RWPE1 (cell line): ENCODE measurements around the gene SACS.

Experiments used
- CTCF ChIA-PET: fragments of 350-600 bp; sonication (Branson Sonifier 250); formaldehyde crosslinking; extraction: SDS; loops from one replicate; lab custom pipeline; 2021; lab: Yijun Ruan, JAX
- POLR2A ChIA-PET: fragments of 400-600 bp; formaldehyde crosslinking; extraction: SDS; loops from one replicate; lab custom pipeline; 2020; ENCODE audit warnings: antibody characterized with exemption; ENCODE audit not compliant: low non-redundant PET; lab: Yijun Ruan, JAX
- DNase-seq: peaks from one replicate; pipeline ENCODE4 v3.0.0; 2012; ENCODE audit warnings: low spot score
- H3K27ac ChIP-seq: fragments of 450-650 bp; 2 replicates; pipeline ENCODE4 v1.5.1; 2017
- TF ChIP-seq, protein P1 (sequence below): fragments of 450-650 bp; conservative IDR thresholded peaks from 2 replicates; pipeline ENCODE4 v1.5.1; 2017; ENCODE audit warnings: low read depth, mild to moderate bottlenecking

The SACS gene

DNA sequence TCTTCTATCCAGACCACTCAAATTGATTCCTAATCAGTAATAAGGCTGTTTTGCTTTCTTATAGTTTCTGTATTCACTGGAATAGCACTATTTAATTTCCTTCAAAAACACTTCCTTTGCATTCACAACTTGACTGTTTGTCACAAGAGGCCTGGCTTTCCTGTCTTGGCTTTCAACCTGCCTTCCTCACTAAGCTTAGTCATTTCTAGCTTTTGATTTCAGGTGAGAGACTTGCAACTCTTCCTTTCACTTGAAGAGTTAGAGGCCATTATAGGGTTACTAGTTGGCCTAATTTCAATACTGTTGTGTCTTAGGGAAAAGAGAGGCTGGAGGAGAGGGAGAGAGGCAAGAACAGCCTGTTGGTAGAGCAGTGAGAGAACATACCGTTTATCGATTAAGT is 47.0 kb downstream of the SACS start:
- POLR2A ChIA-PET = no interaction called here
- no peak for DNase-seq
- TF ChIP-seq, protein P1, sequence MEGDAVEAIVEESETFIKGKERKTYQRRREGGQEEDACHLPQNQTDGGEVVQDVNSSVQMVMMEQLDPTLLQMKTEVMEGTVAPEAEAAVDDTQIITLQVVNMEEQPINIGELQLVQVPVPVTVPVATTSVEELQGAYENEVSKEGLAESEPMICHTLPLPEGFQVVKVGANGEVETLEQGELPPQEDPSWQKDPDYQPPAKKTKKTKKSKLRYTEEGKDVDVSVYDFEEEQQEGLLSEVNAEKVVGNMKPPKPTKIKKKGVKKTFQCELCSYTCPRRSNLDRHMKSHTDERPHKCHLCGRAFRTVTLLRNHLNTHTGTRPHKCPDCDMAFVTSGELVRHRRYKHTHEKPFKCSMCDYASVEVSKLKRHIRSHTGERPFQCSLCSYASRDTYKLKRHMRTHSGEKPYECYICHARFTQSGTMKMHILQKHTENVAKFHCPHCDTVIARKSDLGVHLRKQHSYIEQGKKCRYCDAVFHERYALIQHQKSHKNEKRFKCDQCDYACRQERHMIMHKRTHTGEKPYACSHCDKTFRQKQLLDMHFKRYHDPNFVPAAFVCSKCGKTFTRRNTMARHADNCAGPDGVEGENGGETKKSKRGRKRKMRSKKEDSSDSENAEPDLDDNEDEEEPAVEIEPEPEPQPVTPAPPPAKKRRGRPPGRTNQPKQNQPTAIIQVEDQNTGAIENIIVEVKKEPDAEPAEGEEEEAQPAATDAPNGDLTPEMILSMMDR = no peak
- no peak overlapping the region for H3K27ac ChIP-seq
- CTCF ChIA-PET = interaction anchor here (0.6 kb wide), 1 partner anchor 434 kb away, joined by 3 read pairs; no protein-coding TSS in a partner anchor

DNA sequence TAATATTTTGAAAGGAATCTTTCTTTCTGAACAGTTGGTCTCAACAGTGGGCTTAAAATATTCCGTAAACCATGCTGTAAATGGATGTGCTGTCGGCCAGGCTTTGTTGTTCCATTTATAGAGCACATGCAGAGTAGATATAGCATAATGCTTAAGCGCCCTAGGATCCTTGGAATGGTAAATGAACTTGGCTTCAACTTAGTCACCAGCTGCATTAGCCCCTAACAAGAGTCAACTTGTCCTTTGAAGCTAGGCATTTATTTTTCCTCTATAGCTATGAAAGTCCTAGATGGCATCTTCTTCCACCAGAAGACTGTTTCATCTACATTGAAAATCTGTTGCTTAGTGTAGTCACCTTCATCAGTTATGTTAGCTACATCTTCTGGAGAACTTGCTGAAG is 47.6 kb downstream of the SACS start:
- TF ChIP-seq, protein P1 = no peak
- DNase-seq = no peak
- ChIA-PET POLR2A (no interaction called here), CTCF (interaction anchor here (0.6 kb wide), 1 partner anchor 433 kb away, joined by 3 read pairs; no protein-coding TSS in a partner anchor)
- H3K27ac ChIP-seq = no peak overlapping the region

DNA sequence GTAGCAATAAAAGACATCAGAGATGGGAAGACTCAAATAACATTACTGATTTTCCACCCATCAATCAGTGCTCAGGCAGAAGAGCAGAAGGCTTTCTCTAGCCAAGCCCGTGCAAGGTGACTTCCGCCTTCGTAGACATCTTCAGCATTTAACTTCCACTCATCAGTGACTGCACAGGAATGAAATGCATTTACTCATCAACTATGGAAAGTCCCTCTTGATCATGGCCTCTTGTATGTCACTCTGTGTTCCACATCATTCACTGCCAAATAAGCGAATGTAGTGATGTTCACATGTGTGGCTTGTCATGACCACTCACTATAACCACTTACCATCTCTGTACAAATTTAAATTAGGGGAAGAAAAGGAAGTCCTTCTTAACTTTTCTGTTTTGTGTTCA is 49.4 kb downstream of the SACS start:
- TF ChIP-seq, protein P1 = no peak
- no peak for DNase-seq
- ChIA-PET CTCF (no interaction called here), POLR2A (no interaction called here)
- no peak overlapping the region for H3K27ac ChIP-seq

DNA sequence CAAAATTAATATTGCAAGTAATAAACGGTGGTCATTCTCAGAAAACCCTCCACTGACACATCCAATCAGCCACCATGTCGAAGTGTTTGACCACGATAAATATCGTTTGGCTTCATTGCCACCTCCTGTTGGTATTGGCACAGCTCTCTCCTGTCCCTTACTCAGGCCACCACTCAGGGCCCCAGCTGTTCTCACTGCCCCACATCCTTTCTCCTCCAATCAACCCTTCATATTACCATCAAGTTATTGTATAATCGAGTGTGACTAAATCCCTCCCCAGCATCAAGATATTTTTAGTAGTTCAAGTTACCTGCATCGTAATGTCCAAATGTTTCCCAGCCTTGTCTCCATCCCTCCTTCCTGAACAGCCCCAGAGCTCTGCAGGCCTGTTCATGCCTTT is 50.4 kb downstream of the SACS start:
- H3K27ac ChIP-seq = no peak overlapping the region
- CTCF ChIA-PET = no interaction called here
- DNase-seq = no peak
- TF ChIP-seq, protein P1 = no peak
- POLR2A ChIA-PET = no interaction called here

DNA sequence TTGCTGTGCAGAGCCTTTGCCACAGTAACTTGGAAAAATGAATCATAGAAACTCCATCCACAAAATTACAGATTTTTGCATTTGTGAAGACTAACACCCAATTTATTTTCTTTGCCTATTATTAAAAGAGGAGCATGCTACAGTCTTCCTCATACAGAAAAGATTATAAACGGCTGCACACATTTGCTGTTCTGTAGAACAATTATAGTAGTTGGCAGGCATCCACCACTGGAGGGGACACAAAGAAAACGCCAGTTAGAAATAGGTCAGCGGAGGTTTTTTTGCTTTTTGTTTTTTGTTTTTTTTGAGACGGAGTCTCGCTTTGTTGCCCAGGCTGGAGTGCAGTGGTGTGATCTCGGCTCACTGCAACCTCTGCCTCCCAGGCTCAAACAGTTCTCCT is 51.6 kb downstream of the SACS start:
- ChIA-PET CTCF (no interaction called here), POLR2A (no interaction called here)
- TF ChIP-seq, protein P1 = no peak
- DNase-seq = no peak
- no peak overlapping the region for H3K27ac ChIP-seq

DNA sequence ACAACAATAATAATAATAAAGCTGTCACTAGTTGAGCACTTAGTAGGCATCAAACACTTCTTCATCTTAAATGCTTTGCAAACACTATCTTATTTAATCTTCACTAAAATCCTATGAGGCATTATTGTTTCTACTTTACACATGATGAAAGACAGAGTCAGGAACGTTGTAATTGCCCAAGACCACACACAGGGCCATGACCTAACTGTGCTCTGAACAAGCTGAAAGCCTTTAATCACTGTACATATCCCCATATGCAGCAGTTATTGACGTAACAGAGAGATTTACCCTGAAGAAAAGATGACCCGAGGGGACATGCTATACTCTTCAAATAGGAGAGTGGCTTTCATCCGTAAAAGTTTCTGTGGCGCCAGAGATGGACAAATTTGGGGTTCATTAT is 53.0 kb downstream of the SACS start:
- DNase-seq = no peak
- TF ChIP-seq, protein P1 = no peak
- ChIA-PET POLR2A (no interaction called here), CTCF (no interaction called here)
- H3K27ac ChIP-seq = no peak overlapping the region
